H7 (cell line): ENCODE measurements around the gene RTL10. TPM values are rescaled to one million over a fixed set of nuclear protein-coding genes. Genes with fewer than 3 reads are reported as not detected.
A peak's percentile ranks its signal among the peaks of the same experiment; 100 is the strongest.

Experiments
- DNase-seq: peaks from one replicate; pipeline ENCODE4 v3.0.0; 2012
- H3K27me3 ChIP-seq: 2 replicates; pipeline ENCODE4 v1.6.0; 2011; ENCODE audit warnings: mild to moderate bottlenecking, low read length; ENCODE audit not compliant: control insufficient read depth, insufficient read depth
- H3K36me3 ChIP-seq: replicated peaks from 2 replicates; pipeline ENCODE4 v1.5.1; 2011; ENCODE audit warnings: low read length; ENCODE audit not compliant: control insufficient read depth, insufficient read depth
- H3K4me3 ChIP-seq: 2 replicates; pipeline ENCODE4 v1.5.1; 2011; ENCODE audit warnings: low read depth, mild to moderate bottlenecking, control low read depth, low read length, moderate library complexity; ENCODE audit not compliant: insufficient read depth
- total RNA-seq: library from RNA; depleted of rRNA; stranded (reverse); fragments of >200 nt; shearing (Covaris generic); gene quantifications from 2 replicates; pipeline ENCODE4 v1.2.3, GENCODE V29; 2014; rRNA removed

RTL10 gene, protein sequence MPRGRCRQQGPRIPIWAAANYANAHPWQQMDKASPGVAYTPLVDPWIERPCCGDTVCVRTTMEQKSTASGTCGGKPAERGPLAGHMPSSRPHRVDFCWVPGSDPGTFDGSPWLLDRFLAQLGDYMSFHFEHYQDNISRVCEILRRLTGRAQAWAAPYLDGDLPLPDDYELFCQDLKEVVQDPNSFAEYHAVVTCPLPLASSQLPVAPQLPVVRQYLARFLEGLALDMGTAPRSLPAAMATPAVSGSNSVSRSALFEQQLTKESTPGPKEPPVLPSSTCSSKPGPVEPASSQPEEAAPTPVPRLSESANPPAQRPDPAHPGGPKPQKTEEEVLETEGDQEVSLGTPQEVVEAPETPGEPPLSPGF
- 12.3 and 12.7 TPM in 2 replicates for total RNA-seq

DNA sequence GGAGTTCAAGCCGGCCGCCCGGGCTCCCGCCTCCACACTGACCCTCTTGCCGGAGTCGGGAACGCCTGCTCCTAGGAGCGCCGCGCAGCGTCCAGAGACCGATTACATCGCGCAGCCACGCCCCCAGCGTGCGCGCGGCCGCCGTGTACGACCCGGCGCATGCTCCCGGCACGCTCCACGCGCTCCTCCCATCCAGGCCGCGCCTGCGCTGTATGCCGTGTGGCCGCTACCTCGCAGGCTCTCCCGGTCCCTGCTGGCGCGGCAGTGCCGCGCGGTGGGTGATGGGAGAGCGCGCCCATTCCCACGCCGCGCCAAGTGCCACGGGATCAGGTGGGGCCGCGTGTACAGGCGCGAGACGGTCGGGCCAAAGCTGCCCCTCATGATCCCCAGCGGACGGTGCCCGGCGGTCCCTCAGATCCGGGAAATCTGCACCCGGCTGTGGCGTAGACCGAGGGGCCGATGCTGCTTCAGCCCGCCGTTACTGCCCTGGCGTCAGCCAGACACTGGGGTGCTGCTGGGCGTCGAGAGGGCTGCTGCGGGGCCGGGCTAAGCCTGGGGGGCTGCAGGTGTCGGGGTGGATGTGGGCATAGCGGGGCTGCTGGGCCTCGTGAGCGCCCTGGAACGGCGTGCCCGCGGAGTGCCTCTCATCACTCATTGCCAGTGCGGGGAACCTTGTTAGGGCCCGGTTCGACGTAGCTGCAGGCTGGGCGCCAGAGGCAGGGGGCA lies at the start of gene RTL10, which contains the start of gene GNB1L:
Gene RTL10 (minus strand): TSS at position 97 of the 726 bp plus-strand sequence. CDS start 2,613 bp downstream, outside the sequence.
Gene GNB1L (minus strand): TSS at position 97 of the 726 bp plus-strand sequence. CDS start 33,519 bp downstream, outside the sequence.
- Histone ChIP-seq H3K36me3 (peaks cover 19% of the 10 kb centered on the region), H3K27me3 (no peaks in the 10 kb centered on the region), H3K4me3 (peak within 1 kb of the TSS; percentile 90)
- peak; percentile 99 for DNase-seq

DNA sequence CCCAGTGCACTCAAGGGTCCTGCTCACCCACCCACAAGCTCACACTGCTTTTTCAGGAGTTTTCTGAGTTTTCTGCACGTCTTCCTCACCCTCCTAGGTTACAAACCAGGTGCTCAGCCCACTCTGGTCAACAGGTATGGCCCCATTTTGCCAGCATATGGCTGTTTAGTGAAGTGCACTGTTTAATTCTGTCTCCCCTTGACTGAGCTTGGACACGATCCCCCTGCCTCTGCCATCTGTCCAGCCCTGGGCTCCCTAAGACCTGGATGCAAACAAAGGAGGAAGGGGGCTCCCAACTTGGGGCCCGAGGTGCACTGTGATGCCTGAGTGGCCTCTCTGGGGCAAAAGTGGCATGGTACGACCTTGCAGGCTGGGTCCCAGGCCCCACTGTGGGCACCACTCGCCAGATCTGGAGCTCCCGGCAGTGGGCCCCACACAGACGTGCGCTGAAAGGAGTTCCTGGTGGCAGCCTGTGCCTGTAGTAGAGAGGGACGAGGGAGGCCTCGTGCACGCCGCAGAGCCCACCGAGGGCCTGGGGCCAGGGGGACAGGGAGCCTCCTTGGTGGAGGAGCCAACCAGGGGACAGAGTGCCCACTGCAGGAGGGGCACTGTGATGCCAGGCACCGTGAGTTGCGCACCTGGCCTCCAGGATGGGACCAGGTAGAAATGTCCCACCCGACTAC lies 49.6 kb upstream of the RTL10 start:
- H3K4me3 ChIP-seq, result no peak overlapping the region
- no peaks in the 10 kb centered on the region for H3K27me3 ChIP-seq
- DNase-seq, result no peak
- no peaks in the 10 kb centered on the region for H3K36me3 ChIP-seq

DNA sequence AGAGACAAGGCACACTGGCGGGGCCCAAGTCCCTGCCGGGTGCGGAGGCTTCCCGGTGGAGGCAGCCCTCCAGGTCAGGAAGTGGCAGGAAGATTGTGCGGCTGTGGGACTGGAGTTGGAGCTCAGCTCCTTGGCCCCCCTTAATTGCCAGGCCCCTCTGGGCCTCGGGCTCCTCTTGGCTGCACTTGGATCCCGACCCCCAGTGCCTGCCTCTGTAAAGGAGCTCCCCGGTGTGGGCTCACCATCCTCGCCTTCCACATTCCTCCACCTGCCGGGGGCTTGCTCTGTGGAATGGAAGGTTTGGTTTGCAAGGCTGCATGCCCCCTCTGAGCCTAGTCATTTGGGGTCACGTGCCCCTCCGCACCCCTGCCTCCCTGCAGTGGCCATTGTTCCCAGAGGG lies 48.8 kb upstream of the RTL10 start:
- Histone ChIP-seq H3K27me3 (no peaks in the 10 kb centered on the region), H3K4me3 (no peak overlapping the region), H3K36me3 (no peaks in the 10 kb centered on the region)
- peak; percentile 76 for DNase-seq

DNA sequence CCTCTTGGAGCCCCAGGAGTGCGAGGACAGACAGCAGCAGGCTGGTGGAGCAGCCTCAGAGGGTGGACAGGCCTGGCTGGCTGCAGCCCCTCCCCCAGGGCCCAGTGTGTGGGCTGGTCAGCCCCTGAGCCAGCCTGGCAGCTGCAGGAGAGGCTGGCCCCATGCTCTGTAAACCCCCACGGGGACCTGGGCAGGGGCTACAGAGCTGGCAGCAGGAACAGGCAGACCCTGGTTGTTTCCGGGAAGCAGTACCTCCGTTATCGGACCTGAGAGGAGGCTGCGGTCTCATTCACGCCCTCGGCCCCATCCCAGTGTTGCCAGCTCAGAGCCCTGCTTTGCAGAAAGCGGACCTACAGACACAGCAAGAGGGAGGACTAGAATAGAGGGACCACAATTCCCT lies 48.4 kb upstream of the RTL10 start:
- H3K27me3 ChIP-seq, result no peaks in the 10 kb centered on the region
- no peak overlapping the region for H3K4me3 ChIP-seq
- peak; percentile 85 for DNase-seq
- H3K36me3 ChIP-seq, result no peaks in the 10 kb centered on the region

DNA sequence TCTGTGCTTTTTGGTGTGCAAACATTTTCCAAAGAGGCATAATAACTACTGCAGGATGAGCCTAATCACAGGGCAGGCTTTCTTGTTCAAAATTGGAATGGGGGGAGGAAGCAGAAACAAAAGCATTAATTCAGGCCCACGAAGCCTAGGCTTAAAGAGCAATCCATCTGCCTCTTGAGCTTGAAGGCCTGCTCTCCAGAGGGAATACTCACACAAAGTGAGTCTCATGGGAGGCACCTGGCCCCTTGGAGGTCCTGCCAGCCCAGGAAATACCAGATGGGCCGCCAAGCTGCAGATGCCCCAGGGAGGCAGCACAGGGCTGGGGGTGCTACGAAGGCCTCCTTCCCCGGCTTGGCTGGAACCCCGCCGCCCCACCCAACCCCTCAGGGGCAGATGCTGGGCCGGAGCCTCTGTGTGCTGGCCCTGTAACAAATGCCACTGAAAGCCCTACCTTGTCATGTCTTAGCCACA lies 47.6 kb upstream of the RTL10 start:
- DNase-seq, result no peak
- Histone ChIP-seq H3K27me3 (no peaks in the 10 kb centered on the region), H3K4me3 (no peak overlapping the region), H3K36me3 (no peaks in the 10 kb centered on the region)

DNA sequence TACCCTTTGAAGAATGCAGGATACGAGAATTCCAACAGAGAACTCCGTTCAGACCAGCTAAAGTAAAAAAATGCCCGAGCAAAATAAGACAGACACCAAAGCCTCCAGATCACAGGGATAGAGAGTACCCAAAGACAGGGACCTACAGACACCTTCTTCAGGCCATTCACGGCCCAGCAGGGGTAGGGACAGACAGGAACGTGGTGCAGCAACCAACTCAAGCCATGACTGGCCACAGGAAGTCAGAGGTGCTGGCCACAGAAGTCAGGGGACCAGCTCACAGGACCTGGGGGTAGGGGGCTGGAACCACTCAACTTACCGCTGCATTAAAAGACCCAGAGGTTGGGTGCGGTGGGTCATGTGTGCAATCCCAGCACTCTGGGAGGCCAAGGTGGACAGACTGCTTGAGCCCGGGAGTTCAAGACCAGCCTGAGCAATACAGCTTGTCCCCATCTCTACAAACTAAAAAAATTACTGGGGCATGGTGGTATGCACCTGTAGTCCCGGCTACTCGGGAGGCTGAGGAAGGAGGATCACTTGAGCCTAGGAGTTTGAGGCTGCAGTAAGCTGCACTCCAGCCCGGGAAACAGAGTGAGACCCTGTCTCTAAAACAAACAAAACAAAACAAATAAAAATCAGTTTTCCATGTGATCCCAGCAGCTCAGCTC lies 47.0 kb upstream of the RTL10 start:
- H3K36me3 ChIP-seq, result no peaks in the 10 kb centered on the region
- no peak overlapping the region for H3K4me3 ChIP-seq
- DNase-seq, result no peak
- H3K27me3 ChIP-seq, result no peaks in the 10 kb centered on the region

DNA sequence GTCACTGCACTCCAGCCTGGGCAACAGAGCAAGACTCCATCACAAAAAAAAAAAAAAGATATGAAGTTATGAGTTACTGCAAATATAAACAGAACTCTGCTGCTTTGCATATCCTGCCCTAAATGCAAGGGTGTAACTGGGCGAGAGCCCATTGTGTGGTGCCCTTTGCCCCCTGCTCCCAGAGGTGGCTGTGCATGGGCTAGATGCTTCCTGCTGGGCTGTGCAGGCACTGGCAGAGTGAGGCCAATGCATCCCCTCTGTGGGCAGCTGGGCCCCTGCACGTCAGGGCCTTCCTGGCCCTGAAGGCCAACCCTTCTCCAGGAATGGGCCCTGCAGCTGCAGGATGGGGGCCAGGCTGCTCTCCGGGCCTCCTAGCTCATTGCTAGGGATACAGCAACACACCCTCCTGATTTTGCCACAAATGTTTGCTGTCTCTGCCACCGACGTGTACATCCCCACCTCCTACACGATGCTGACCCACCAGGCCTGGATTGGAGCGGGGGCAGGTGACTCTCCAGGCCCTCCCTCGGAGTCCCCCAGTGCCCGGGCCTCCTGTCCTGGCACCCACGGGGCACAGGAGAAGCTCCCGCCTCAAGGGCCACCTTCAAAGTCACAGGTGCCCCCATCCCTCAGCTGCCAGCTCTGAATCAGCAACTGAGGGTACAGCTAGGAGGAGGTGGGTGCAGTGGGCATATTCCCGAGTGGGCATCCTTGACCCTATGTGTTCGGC lies 46.2 kb upstream of the RTL10 start:
- H3K27me3 ChIP-seq, result no peaks in the 10 kb centered on the region
- no peak overlapping the region for H3K4me3 ChIP-seq
- no peaks in the 10 kb centered on the region for H3K36me3 ChIP-seq
- DNase-seq, result no peak

DNA sequence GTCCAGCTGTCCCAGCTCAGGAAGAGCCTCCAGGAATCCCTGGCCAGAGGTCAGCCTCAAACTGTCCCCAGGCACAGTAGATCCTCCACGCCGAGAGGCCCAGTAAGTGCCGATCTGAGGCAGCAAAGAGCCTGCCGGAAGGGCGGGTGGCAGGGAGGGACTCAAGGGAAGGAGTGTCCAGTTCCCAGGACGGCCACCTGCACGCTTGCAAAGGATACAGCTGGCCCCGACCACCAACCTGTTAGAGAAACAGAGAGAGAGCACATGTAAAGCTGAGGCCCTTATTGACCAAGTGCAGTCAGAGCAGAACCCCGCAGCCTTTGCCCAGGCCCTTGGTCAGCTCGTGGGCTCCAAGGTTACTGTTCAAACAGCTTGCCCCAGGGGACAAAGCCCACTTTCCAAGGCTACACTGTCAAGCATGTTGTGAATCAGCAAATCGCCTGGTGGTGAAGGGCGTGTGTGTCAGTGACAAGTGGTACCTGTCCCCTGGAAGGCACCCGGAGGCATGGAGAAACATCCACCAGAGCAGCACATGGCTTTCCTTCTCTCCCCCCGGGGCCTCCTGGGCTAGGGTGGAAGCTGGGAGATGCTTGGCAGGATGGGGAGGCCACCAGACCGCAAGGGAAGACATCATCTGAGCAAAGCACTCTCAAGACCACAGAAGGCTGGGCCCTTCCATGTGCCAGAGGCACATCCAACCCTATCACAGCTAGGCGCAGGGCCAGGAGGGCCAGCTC lies 44.3 kb upstream of the RTL10 start:
- H3K36me3 ChIP-seq, result no peaks in the 10 kb centered on the region
- no peaks in the 10 kb centered on the region for H3K27me3 ChIP-seq
- no peak for DNase-seq
- H3K4me3 ChIP-seq, result no peak overlapping the region

DNA sequence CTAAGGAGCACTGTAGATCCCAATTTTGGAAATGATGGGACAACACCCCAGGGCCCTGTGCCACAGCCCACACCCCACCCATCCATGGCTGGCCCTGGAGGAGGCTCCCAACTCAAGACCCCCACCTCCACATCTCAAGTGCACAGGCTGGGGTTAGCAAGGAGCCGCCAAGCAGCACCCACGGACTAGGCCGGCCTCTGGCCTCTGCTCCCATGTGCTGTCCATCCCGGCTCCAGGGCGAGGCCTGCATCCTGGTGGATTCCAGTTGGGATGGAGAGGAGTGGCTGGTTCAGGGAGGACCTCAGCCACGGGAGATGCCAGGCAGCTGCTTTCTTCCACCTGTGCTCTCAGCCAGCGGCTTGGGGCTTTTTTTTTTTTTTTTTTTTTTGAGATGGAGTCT lies 43.5 kb upstream of the RTL10 start:
- no peak overlapping the region for H3K4me3 ChIP-seq
- DNase-seq, result no peak

DNA sequence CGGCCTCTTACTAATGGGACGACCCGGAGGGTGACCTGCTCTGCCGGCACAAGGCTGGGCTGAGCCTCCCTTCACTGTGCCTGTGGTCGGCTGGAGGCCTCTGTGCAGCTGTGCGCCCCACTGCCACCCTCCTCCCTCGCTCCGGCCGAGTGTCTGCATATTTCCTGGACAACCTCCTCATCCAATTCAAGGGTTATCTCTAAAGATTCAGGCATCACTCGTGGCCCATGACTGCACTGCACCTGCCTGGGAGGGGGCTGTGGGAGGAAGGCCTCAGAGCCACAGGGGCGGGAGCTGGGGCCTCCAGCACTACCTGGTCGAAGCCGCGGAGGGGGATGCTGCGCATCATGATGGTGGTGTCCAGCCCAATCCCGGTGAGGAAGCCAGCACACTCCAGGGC lies 43.1 kb upstream of the RTL10 start:
- H3K4me3 ChIP-seq, result no peak overlapping the region
- no peak for DNase-seq
- no peaks in the 10 kb centered on the region for H3K27me3 ChIP-seq
- H3K36me3 ChIP-seq, result no peaks in the 10 kb centered on the region

More for the DNA sequence above, 43.5 kb upstream of the RTL10 start:
- Histone ChIP-seq H3K36me3 (no peaks in the 10 kb centered on the region), H3K27me3 (no peaks in the 10 kb centered on the region)

DNA sequence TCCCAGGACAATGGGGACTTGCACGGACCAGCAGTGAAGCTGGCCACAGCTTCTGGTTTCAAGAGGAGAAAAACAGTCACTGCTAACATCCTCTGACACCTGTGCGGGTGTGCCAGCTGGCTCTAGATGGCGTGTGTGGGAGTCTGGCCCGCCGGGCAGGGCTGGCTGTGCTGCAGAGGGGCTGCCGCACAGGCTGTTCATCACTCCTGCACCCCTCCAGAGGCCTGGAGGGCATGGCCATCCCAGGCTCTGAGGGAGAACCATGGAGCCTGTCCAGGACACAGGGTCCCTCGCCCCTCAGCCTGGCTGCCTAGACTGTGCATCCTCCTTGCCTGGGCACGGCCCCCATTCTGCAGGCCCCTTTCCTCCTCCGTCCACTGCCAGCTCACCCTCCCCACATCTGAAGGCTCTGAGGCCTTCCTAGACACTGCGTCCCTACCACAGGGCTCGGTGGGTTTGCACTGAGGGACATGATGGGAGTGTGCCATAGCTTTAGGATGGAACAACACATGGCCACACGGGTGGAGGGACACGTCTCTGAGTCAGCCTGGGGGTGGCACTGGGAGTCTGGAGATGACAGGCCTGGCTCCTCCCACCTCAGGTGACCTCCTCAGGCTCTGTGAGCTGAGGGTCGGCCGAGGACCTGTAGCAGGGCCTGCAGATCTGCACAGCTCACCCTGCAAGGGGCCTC lies 42.1 kb upstream of the RTL10 start:
- Histone ChIP-seq H3K4me3 (no peak overlapping the region), H3K27me3 (no peaks in the 10 kb centered on the region), H3K36me3 (no peaks in the 10 kb centered on the region)
- DNase-seq, result no peak

DNA sequence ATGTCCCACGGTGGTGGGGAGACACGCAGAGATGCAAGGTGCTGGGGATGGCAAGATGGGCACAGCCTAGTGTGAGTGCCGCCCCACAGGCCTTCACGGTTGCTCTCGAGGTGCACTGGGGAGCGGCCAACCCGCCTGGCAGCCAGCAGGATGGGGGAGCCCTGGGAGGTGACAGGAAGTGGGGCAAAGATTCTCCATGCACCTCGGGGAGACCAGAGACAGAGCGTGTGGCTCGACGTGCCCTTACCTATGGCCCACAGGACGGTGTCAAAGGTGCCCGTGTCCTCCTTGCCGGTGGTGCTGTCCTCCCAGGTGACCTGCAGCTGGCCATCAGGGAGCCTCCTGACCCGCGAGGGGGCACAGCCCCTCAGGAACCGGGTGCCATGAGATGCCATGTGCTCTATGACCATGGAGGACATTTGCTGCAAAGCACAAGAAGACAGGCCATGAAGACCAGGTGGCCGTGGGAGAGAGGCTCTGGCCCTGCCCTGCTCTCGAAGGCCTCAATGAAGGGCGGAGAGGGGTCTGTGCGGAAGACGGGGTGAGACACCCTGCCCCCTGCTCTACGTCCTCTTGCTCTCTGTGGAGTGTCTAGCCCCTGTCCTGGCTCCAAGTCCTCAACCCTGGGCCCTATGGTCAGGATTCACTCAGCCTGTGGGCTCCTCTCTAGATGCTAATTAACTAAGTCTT lies 40.6 kb upstream of the RTL10 start:
- H3K36me3 ChIP-seq, result no peaks in the 10 kb centered on the region
- H3K27me3 ChIP-seq, result no peaks in the 10 kb centered on the region
- DNase-seq, result no peak

More for the DNA sequence above, 40.6 kb upstream of the RTL10 start:
- H3K4me3 ChIP-seq, result no peak overlapping the region
